ENCODE data around the gene SFN.

The SFN gene

GRCh38 chr1:26912147-26912490 is 49.2 kb downstream of the SFN start:
- no peak for DNase-seq
- Histone ChIP-seq H3K4me1 (no peaks in the 10 kb centered on the region), H3K27me3 (no peaks in the 10 kb centered on the region), H3K9me3 (no peaks in the 10 kb centered on the region), H3K4me3 (no peak overlapping the region), H3K27ac (no peak overlapping the region), H3K36me3 (no peaks in the 10 kb centered on the region)
- intact Hi-C loops (cut with DNase I; ENCODE audit: low total_unique reads), result no loop called here
- no peak for TF ChIP-seq CTCF (IDR thresholded peaks at IDR 0.05)

GRCh38 chr1:26913389-26913753 is 50.4 kb downstream of the SFN start:
- no peaks in the 10 kb centered on the region for H3K4me1 ChIP-seq
- no peak for TF ChIP-seq CTCF (IDR thresholded peaks at IDR 0.05)
- no peaks in the 10 kb centered on the region for H3K9me3 ChIP-seq
- H3K27ac ChIP-seq, result no peak overlapping the region
- intact Hi-C loops (cut with DNase I; ENCODE audit: low total_unique reads), result no loop called here
- no peaks in the 10 kb centered on the region for H3K36me3 ChIP-seq
- H3K27me3 ChIP-seq, result no peaks in the 10 kb centered on the region
- no peak overlapping the region for H3K4me3 ChIP-seq
- no peak for DNase-seq

All from tibial artery (tissue), 4 donors.